Amygdala (tissue), 56 donors: ENCODE results near the gene ADAM12.
A peak's percentile ranks its signal among the peaks of the same experiment; 100 is the strongest.
"Not testable (repeated sequence)": the region's sequence is repeated elsewhere in the genome, so short reads cannot be mapped to it uniquely, and the experiment has no call there.

Experiments used
- DNase-seq, 56 donors: peaks; one replicate each; lab custom pipeline; 2025; lab: John Stamatoyannopoulos, UW

The ADAM12 gene

GRCh38 chr10:126196281-126196680 is 192.0 kb downstream of the ADAM12 start:
- DNase-seq, result no peak

GRCh38 chr10:126191192-126191591 is 197.1 kb downstream of the ADAM12 start:
- no peak for DNase-seq

- DNase-seq, result no peak
Observed at GRCh38 chr10:126188679-126189200, 199.5 kb downstream of the ADAM12 start.

GRCh38 chr10:126187399-126187798 is 200.9 kb downstream of the ADAM12 start:
- no peak for DNase-seq

- DNase-seq, result no peak
Observed at GRCh38 chr10:126186766-126187165, 201.5 kb downstream of the ADAM12 start.

GRCh38 chr10:126185676-126186447 is 202.4 kb downstream of the ADAM12 start:
- DNase-seq, result no peak

GRCh38 chr10:126181626-126182025 is 206.7 kb downstream of the ADAM12 start:
- no peak for DNase-seq

GRCh38 chr10:126179637-126180036 is 208.6 kb downstream of the ADAM12 start:
- DNase-seq, result no peak

GRCh38 chr10:126177417-126178030 is 210.8 kb downstream of the ADAM12 start:
- peak in 1 of 56 donors; percentile 8 for DNase-seq

- DNase-seq, result no peak
Observed at GRCh38 chr10:126175641-126176262, 212.5 kb downstream of the ADAM12 start.

GRCh38 chr10:126172755-126173154 is 215.5 kb downstream of the ADAM12 start:
- DNase-seq, result not testable (repeated sequence)

GRCh38 chr10:126171555-126171954 is 216.7 kb downstream of the ADAM12 start:
- DNase-seq, result no peak

GRCh38 chr10:126170776-126171175 is 217.5 kb downstream of the ADAM12 start:
- DNase-seq, result no peak

- no peak for DNase-seq
Observed at GRCh38 chr10:126170371-126170770, 217.9 kb downstream of the ADAM12 start.

GRCh38 chr10:126169899-126170298 is 218.4 kb downstream of the ADAM12 start:
- peak in 26 of 56 donors; percentile 3 to 53 (median 13) for DNase-seq

GRCh38 chr10:126166797-126167196 is 221.5 kb downstream of the ADAM12 start:
- no peak for DNase-seq

GRCh38 chr10:126165874-126166273 is 222.4 kb downstream of the ADAM12 start:
- DNase-seq, result no peak

GRCh38 chr10:126163506-126163905 is 224.8 kb downstream of the ADAM12 start:
- no peak for DNase-seq

- no peak for DNase-seq
Observed at GRCh38 chr10:126161691-126162090, 226.6 kb downstream of the ADAM12 start.

GRCh38 chr10:126160971-126161630 is 227.2 kb downstream of the ADAM12 start:
- no peak for DNase-seq

GRCh38 chr10:126160571-126160970 is 227.7 kb downstream of the ADAM12 start:
- no peak for DNase-seq
